GM19463 (cell line): Measurements from ENCODE around the gene DSG4.
"Not testable (repeated sequence)": the region's sequence is repeated elsewhere in the genome, so short reads cannot be mapped to it uniquely, and the experiment has no call there.

Experiments used
- ATAC-seq: cut with Tn5 transposase; IDR thresholded peaks from one replicate; pipeline ENCODE4 v1.9.1; 2021; ENCODE audit warnings: mild to moderate bottlenecking, moderate library complexity; ENCODE audit not compliant: unreplicated experiment

The DSG4 gene

DNA sequence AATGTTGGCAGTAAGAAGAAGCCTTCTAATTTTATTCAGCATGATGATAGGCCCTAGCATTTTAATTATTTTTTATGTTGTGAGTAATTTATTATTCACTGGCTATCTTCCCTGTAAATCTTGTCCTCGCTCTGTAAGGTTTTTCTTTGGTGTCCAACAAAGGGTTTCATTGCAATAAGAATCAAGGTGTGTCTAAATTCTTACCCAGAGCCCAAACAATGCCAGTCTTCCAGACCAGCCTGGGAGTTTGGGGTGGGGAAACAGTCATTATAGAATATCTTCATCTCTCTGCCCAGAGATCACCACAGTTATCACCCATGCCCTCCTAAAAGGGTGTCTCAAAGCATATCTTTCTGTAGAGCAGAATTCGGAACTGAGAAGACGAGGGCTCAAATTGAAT, at the start of gene DSG4:
Gene DSG4, plus strand, starts transcription at position 301 of the 400 bp plus-strand sequence. CDS start 135 bp downstream, outside the sequence.
- ATAC-seq, result no peak

DNA sequence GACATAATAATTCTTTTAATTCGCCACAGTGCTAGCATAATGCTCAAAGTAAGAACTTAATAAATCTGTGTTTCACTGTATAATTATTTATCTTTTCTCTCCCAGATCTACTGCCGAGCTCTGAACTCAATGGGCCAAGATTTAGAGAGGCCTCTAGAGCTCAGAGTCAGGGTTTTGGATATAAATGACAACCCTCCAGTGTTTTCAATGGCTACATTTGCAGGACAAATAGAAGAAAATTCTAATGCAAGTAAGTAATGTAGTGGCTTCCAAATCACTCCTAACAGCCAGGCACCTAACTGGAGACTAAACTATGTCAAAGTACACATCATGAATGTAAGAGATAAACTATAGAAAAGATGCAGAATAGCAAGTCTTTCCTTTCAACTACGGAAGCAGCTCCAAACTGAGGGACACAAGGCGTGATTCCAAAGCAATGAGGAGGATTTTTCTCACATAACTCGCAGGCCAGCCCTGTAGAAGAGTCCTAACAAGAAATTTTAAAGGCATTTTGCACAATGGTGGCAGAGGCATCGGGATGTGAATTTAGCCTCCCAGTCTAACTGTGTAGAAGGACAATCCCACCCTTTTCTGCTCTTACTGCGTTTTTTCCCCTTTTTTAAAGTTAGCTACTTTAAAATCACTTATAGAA, 46.7 kb upstream of the DSG4 start:
- no peak for ATAC-seq

DNA sequence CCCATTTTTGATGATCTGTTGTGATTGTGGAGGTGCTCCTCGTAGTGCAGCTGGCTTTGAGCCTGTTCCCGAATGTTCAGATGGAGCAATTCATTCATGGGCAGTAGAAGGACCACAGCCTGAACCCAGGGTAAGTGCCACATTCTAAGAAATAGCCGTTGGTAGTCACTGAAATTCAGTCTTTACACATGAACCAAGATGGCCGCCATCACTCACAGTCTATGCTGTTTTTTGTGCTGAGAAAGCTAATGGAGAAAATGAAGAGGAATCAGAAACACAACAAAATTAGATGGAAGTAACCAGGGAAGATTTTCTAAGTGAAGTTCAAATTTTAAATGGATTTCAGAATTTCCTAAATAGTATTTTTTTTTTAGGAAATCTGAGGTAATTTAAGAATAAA, 33.1 kb upstream of the DSG4 start:
- no peak for ATAC-seq

- ATAC-seq, result not testable (repeated sequence)
These were observed 23.2 kb upstream of the DSG4 start for GRCh38 chr18:31353336-31353735.

DNA sequence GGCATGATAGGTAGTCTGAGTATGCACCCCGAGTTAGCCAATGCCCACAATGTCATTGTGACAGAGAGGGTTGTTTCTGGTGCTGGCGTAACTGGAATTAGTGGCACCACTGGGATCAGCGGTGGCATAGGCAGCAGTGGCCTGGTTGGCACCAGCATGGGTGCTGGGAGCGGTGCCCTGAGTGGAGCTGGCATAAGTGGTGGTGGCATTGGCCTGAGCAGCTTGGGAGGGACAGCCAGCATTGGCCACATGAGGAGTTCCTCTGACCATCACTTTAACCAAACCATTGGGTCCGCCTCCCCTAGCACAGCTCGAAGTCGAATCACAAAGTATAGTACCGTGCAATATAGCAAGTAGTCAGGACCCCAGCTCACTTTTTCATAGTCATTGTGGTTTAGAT, 21.6 kb upstream of the DSG4 start:
- no peak for ATAC-seq

- ATAC-seq, result no peak
These were observed 20.6 kb upstream of the DSG4 start for GRCh38 chr18:31356025-31356424.

DNA sequence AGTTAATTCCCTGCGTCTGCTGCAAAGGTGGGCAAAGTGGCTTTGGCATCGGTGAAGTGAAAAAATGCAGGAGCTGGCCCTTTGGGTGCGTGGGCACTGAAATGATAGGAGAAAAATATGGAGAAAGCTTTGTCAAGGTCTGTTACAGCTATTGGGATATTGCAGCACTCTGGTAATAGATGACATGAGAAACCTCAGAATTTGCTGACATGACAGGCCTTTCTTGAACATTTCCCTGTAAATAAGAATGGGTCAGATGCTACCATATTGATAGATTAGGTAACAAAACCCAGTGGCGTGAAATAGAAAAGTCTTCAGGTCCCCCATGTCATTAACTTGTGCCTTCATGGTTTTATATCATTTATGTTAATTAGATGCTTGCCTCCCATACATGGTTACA, 12.4 kb upstream of the DSG4 start:
- ATAC-seq, result no peak

DNA sequence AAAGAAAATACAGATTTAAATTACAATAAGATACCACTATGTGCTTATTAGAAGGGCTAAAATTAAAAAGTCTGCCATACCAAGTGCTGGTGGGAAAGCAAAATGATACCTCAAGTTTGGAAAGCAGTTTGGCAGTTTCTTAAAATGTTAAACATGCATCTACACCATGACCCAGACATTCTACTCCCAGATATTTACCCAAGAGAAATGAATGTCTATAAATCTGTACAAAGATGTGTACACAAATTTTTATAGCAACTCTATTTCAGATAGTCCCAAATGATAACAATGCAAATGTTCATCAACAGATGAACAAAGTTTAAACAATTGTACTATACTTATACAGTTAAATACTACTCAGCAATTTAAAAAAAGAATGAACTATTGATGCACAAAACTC, 7.1 kb upstream of the DSG4 start:
- ATAC-seq, result no peak

DNA sequence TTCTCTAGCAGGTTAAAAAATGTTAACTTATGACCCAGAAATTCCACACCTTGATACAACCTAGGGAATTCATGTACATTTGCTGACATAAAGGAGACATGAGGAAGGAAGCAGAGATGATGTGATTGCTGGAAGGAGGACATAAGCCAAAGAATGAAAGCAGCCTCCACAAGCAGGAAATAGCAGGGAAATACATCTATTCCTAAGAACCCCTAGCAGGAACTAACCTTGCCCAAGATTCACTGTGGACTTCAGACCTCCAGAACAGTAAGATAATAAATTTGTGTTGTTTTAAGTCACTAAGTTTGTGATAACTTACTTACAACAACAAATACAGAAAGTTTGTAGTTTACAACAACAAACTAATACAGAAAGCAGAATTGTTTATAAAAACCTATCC, 4.6 kb upstream of the DSG4 start:
- ATAC-seq, result no peak

DNA sequence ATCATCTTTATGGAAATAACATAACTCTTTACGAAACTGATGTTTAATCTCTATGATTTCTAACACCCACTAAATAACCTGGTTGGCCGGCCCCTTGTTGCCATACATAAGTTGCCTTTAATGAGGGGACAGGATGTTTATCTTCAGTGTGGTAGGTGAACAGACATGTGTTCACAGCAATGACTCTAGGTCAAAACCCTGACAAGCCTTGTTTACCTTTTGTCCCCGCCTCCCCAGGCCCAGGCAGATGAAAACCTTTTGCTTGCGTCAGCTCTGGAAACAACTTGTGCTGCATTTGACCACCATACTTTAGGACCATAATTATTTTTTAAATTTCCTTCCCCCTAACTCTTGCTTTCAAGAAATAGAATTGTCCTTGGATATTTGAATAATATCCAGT, 2.9 kb upstream of the DSG4 start:
- ATAC-seq, result no peak

GRCh38 chr18:31380912-31381311, 4.3 kb downstream of the DSG4 start:
- ATAC-seq, result no peak

GRCh38 chr18:31382107-31382506, 5.5 kb downstream of the DSG4 start:
- no peak for ATAC-seq

DNA sequence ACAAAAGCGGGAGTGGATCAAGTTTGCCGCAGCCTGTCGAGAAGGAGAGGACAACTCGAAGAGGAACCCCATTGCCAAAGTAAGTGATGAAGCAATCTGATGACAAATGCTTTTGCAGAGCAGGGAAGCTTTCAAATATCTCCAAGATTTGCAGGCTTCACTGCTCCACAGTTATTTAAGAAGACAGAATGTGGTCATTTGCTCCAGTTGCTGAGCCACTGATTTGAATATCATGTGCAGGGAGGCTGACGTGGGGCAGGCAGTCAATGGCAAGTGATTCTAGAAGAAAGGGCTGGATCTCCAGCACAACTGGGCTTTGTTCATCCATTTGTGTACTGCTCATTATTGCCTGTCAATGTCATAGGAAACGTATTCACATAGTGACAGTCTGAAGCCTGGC, 10.2 kb downstream of the DSG4 start:
- no peak for ATAC-seq

- ATAC-seq, result no peak
These were observed 16.7 kb downstream of the DSG4 start for GRCh38 chr18:31393286-31393685.

DNA sequence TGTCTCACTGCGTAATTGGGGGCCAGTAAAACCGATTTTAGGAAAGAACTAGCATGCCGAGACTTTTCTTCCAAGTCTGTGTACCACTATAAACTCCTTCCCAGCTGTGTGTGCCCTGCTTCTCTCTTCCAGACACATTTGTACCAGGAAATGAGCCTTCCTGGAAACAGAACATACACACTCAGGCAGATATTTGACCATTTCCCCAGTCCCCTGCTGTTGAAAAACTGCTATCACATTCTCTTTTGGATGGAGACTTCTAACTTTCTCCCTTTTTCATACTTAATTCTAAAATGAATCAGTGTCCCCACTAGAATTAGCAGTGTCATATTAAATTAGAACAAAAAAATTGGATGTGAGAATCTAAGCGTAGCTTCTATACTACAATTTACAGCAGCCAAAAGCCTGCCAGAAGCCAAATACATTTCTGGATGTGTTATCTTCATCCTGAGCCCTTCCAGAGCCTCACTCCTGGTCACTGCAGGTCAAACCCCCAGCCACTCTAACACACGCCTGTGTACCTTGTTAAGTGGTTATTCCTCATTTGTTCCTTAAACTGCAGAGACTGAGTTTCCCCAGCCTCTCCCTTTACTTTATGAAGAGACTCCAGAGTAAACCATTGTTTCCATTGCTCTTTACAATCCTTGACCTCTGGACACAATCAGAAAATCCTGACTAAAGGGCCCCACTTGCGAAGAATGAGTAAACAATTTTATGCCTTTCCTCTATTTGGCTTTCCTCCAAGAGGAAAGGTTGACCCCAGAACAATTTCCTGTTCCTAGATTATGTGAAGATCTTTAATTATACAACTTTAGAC, 20.4 kb downstream of the DSG4 start:
- ATAC-seq, result no peak

GRCh38 chr18:31398191-31398590, 21.6 kb downstream of the DSG4 start:
- no peak for ATAC-seq

DNA sequence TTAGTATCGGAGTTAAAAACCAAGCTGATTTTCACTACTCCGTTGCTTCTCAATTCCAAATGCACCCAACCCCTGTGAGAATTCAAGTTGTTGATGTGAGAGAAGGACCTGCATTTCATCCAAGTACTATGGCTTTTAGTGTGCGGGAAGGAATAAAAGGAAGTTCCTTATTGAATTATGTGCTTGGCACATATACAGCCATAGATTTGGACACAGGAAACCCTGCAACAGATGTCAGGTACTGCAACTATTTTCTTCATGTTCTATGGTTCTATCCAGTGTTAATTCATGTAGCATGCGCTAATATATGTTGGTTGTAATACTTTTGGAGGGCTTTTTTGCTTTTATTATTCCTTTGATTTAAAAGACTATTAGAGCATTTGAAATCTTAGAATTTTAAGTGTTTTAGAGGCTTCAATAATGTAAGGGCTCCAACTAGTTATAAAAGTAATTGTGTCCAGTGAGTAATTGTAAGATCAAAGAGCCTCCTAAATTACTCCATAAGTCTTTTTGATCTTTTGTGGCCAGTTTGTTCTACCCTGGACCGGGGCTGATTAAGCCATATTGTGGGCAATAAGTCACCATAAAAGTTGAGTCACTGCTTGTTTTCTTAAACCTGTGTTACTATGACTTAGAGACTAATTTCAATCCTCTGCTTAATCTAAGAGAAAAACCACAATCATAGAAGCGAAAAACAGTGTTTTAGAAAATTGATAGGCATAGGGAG, 22.9 kb downstream of the DSG4 start:
- no peak for ATAC-seq

GRCh38 chr18:31401156-31402025, 24.8 kb downstream of the DSG4 start:
- no peak for ATAC-seq

GRCh38 chr18:31402026-31402373, 25.4 kb downstream of the DSG4 start:
- no peak for ATAC-seq

DNA sequence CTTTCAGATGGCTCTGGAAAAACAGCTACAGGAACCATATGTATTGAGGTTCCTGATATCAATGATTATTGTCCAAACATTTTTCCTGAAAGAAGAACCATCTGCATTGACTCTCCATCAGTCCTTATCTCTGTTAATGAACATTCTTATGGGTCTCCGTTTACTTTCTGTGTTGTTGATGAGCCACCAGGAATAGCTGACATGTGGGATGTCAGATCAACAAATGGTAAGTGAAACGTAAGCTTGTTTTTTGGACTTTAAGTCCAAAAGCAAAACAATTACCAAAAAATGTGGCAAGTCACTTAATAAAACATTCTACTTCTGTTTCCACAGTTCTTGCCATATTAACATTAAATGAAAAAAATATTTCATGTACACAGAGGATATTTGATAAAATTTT, 26.8 kb downstream of the DSG4 start:
- no peak for ATAC-seq

GRCh38 chr18:31407649-31408048, 31.1 kb downstream of the DSG4 start:
- ATAC-seq, result no peak
